HG03039 (cell line): ENCODE results near the gene GRIN2A.

Experiments used
- ATAC-seq: cut with Tn5 transposase; IDR thresholded peaks from one replicate; pipeline ENCODE4 v1.9.1; 2021; ENCODE audit warnings: mild to moderate bottlenecking, moderate library complexity; ENCODE audit not compliant: unreplicated experiment

The GRIN2A gene

DNA sequence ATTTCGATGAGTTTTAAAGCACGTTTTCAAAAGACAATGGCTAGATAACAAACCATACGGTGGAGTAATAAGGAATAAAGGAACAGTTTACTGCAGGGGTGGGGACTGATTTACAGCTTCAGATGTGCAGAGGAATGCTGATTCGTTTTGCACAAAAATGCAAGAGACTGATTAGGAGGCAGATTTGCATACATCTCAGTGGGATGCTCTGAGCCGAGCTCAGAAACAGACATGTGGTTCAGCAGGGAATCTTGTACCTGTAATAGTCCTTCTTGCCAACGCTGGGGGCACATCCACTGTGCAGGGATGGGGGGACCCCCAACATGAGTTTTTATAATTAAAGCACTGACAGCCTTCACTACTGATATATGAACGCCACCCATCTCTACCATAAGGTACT, 308.0 kb downstream of the GRIN2A start:
- ATAC-seq = no peak

- ATAC-seq = no peak
These were observed 311.3 kb downstream of the GRIN2A start for GRCh38 chr16:9870962-9871361.

DNA sequence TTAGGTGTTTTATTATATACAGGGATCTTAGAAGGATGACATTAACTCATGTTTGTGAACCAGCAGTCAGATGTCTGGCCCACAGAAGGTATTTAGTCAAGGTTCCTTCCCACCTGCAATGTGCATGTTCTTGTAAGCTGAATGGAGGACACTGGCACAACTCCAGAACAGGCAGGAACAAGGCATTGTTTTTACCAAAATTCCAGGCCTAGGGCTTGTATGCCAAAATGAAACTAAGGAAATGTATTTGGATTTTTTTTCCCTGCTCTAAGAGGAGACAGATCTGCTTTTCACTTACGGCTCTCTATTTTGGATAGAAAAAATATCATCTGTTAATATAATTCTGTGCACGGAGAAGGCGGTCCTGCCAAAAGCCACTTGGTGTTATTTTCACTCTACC, 312.5 kb downstream of the GRIN2A start:
- ATAC-seq = no peak

- ATAC-seq = no peak
These were observed 313.6 kb downstream of the GRIN2A start for GRCh38 chr16:9868606-9869149.

DNA sequence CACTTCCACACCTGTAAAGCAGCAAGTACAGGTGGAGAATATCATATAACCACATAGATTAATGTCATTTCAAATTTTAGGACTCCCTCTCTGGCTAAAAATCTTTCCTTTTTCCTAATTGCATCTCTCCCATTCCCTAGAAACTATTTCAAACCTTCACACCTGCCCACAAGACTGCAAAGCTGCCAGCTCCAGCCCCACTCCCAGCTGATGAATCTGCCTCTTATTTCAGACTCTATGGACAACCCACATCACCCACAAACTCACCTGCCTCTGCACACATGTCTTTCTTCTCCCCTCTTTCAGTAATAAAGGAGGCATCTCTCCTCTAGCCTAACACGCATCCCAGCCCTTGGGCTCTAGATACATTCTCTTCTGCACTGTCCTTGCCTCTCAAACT, 315.1 kb downstream of the GRIN2A start:
- ATAC-seq = no peak

DNA sequence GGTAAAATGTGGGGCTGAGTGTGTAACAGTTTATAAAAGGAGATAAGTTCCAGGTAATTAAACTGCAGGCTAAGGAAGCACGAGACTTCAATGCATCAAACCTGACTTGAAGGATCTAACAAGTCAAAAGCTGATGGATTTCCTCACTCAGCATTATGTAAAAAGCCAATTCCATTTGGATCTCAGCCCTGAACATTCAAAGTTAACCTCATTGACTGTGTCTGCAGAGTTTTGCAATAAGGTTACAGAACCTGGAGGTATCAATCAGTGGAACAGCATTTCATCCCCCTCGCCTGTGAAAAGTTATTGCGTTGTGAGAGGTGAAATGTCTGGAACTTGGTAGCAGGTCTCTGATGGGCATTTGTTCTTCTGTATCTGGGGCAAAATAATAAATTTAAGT, 317.8 kb downstream of the GRIN2A start:
- no peak for ATAC-seq

GRCh38 chr16:9862327-9862726, 319.9 kb downstream of the GRIN2A start:
- ATAC-seq = no peak

GRCh38 chr16:9860876-9861275, 321.4 kb downstream of the GRIN2A start:
- ATAC-seq = no peak

DNA sequence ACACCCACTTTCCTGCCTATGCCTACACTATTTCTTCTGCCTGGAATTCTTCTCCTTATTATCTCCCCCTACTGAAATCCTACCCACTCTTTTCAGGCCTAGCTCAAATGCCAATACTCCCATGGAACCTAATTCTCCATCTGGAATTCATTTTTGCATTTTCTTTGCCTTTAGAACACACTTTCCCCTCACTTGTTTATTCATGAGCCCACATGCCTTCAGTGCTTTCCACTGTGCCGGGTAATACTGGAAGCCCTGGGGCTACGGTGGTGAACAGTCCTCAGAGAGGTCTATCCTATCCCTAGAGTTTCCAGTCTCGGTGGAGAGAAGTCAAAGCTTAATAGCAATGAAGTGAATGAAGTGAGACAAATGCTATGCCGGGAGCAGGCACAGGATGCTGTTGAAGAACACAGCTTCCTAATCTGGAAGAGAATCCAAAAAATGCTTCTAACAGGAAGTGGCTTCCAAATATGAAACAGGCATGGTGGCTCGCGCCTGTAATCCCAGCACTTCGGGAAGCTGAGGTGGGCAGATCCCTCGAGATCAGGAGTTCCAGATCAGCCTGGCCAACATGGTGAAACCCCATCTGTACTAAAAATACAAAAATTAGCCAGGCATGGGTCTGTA, 322.4 kb downstream of the GRIN2A start:
- ATAC-seq = no peak

DNA sequence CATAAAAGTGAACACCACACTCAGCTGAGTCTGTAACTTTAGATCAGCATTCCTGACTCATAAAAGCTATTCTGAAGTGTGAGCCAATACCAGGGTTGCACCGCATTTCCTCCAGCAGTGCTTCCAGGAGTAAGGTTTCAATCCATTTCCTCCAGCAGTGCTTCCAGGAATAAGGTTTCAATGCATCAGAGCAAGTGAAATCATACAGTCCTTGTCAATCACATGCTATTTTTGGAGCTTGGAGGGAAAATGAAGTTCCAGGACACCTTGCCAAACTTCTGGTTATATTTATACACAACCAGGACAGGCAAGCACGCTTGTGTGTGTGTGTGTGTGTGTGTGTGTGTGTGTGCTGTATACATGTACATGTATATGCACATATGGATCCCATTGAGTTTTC, 327.6 kb downstream of the GRIN2A start:
- no peak for ATAC-seq

DNA sequence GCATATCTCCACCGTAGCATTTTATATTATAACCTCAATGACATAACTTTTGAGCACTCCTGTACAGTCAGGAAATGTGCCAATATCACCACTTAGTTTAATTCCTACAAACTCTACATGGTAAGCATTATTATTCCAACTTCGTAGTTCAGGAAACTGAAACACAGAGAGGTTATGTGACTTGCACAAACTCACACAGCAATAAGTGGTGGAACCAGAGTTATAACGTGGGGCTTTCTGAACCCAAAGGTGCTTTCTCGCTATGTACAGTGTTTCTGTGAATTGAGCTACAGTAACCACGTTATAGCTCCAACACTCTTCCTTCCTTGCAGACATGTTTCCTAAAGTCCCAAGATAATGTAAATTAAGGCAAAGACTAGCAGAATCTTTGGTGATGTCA, 330.2 kb downstream of the GRIN2A start:
- no peak for ATAC-seq

GRCh38 chr16:9850817-9851216, 331.4 kb downstream of the GRIN2A start:
- ATAC-seq = no peak

DNA sequence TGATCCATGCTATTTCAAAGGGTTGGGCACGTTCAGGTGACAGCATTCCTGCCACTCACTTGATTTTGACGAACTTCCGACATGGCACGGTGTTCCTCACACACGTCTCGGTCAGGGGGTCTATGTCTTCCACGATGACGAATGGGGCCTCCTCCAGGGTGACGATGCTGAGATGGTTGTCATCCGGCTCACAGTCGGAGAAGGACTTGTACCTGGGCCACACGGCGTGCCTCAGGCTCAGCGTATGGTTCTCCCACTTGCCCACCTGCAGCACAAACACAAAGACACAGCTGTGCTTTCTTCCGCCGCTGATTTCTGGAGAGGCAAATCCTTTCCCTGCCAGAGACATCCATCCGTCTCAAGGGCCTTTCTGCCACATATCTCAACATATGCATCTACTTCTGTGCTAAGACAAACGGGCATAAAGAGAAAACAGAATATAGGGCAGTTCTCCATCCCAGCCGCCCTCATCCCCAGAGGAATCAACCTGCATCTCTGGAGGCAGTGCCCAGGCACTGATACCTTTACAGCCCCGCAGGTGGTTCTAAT, 332.5 kb downstream of the GRIN2A start:
- ATAC-seq = no peak

DNA sequence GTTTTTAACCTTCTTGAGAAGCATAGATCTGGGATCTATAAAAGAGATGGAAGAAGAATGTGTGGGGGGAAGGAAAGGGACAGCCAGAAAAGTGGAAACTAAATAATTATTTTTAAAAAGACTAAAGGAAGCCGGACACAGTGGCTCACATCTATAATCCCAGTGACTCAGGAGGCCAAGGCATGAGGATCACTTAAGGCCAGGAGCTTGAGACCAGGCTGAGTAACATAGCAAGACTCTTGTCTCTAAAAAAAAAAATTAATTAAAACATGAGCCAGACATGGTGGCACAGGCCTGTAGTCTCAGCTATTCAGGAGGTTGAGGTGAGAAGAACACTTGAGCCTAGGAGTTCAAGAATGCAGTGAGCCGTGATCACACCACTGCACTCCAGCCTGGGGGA, 335.1 kb downstream of the GRIN2A start:
- ATAC-seq = no peak

- ATAC-seq = no peak
These were observed 335.7 kb downstream of the GRIN2A start for GRCh38 chr16:9846362-9847099.

- no peak for ATAC-seq
These were observed 336.4 kb downstream of the GRIN2A start for GRCh38 chr16:9845661-9846361.

DNA sequence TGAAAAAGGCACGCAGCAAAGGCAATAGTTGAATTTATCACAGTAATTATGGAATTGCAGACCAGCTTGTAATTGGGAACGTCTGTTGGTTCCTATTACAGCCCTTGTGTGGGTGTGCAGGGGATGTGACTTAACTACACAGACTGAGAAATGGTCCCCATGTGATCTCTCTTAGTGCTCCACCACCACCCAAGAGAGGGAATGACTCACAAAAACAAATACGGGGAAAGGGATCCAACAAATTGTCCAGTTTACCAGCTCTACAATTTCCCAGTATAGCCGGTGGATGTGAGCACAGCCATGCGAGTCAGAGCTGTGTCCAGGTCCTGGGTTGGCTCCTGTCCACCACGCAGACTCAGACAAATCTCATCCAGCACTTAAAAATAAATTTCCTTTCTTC, 337.9 kb downstream of the GRIN2A start:
- no peak for ATAC-seq

DNA sequence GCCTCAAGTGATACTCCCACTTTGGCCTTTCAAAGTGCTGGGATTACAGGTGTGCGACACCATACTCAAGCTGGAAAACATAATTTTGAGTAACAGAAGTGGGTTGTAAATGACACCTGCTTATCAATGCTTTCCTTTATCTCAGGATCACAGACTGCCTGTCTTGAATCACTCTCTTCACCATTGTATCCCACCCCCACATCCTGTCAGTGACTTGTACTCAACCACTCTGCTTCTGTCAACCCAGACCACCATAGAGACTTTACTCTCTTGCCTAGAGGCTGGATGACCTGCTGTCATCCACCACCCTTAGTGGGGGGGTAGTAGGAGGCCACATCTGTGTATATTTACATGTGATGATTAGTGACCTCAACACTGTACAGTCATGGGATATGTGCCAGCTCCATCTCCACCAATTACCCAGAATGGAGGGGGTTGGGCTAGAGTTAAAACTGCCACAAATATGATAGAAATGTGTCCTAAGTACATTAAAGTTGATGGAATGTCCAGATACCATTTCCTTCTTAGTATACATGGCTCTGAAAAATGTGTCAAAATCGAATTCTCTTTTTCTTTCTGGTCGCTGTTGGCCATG, 338.7 kb downstream of the GRIN2A start:
- no peak for ATAC-seq

DNA sequence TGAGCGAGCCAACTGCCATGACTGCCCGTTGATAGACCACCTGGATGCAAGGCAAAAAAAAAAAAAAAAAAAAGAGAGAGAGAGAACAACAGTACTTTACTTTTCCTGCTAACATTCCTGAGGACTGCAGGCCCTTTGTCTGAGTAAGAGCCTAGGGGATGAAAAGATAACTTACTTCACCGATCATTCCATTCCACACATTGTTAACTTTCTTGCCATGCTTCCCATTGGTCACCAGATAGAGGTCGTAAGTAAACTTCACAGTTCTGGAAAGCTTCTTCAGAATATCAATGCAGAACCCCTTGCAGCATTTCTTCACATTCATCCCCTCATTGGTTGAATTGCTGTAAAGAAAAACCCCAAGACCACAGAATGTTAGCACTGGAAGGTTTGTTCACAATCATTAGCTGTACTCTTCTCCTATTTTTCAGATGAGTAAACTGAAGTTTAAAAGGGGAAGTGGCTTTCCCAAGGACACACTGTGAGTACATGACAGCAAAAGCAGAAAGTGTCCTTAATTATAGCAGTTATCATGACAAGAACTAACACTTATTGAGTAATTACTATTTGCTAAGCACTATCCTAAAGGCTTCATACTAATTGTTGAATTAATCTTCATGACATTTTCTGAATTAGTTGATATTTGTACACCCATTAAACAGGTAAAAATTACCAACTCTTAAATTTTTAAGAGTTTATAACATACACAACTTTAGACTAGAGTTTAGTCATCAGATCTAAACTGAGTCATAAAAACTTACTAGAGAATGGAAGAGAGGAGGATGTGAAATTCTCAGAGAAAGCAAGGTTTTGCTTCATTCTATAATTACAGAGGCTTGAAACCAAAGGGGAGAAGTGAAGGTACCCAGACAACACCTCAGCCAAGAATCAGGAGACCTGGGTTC, 341.2 kb downstream of the GRIN2A start:
- ATAC-seq = no peak

- no peak for ATAC-seq
These were observed 344.7 kb downstream of the GRIN2A start for GRCh38 chr16:9837481-9837880.
